Stimulated activated CD8-positive, alpha-beta memory T cell treated with anti-CD3 and anti-CD28 coated beads, Interleukin-2, amount 100 ng/mL, for 1 hour (primary cell): ENCODE measurements around the gene RUNX1.

Experiments
- DNase-seq, 2 donors: peaks; one replicate each; pipeline ENCODE4 v3.0.0-alpha.2; 2020; ENCODE audit warnings: low read depth in 2 of 2

RUNX1 gene

DNA sequence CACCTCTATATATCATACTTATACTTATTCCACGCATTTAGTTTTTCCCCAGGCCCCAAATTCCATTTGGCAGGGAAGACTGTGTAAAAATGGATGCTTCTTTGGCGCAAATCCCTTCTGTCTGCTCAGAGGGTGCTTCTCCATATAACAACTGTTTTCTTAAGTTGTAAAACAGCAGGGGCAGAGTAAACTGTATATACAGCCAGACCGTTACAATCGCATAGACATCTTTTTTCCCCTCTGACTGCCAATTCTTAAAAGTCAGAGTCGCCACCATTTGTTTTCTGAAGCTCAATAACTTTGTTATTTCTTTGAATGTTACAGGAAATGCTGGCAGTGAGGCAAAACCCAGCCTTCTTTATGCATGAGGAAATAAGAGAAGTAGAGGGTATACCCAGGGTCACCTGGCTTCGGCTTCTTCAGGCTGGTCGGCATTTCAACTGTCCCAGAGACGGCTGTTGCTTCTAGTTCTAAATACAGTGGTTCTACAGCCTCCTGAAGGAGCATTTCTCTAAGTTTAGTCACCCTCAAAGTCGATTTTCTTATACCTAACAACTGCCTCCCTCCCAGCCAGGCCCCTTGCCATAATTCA is 191.9 kb downstream of the RUNX1 start:
- DNase-seq, result no peak

DNA sequence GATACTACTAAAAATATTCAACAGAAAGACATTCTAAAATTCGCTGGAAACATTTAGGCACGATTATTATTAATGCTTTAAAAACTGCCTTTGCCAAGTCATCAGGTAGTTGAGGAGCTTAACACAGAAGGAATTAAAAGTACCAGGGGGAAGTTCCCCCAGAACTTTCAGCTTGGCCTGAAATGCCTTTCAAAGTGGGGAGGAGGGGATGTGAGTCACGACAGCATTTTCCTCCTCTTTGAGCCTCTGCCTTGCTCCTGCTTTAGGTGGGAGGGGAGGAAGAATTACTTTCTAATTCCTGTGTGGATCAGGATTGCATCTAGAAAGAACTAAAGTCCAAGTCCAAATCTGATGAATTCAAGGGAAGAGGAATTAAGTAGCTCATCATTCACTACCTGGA is 196.7 kb downstream of the RUNX1 start:
- DNase-seq, result no peak

DNA sequence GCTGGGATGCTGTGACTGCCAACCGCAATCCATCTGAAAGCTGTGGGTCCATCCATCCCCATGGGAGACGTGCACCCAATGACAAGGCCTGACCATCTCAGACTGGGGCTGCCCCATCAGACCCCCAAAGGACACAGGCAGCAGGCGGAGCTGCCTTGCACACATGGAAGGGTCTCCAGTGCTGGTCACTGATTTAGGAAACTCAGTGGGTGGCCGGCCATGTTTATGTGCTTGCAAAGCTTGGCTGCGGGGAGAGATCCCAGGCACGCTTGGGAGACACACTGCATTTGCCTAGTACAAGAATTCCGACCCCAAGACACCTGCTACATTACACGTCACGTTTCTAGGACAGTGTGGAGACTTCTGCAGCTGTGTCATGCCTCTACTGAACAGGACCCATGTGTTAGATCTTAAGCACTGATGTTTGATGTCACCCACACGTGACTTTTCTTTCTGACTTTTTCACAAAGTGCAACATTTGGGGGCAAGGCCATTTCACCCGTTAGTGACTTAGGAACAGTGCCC is 198.9 kb downstream of the RUNX1 start:
- DNase-seq, result no peak

- DNase-seq, result no peak
These were observed 202.4 kb downstream of the RUNX1 start for GRCh38 chr21:34846601-34847112.

GRCh38 chr21:34845521-34846451 is 203.3 kb downstream of the RUNX1 start:
- no peak for DNase-seq

DNA sequence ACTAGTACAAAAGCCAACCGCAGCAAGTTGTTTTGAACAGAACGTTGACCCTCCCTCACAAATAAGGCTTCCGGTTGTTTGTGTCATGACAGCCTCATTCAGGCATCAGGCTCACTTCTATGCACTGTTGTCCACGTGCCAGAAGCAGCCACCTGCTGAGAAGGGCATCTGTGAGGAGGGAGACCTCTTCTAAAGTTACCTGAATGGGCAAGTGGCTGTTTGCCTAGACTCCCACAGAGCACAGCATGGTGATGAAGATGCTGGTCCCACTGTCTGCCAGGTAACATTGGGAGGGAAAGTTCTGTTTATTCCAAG is 204.2 kb downstream of the RUNX1 start:
- DNase-seq, result no peak

GRCh38 chr21:34844013-34844923 is 204.8 kb downstream of the RUNX1 start:
- DNase-seq, result no peak

- no peak for DNase-seq
These were observed 205.5 kb downstream of the RUNX1 start for GRCh38 chr21:34843562-34843961.

GRCh38 chr21:34841154-34841553 is 207.9 kb downstream of the RUNX1 start:
- no peak for DNase-seq

- no peak for DNase-seq
These were observed 208.4 kb downstream of the RUNX1 start for GRCh38 chr21:34840693-34841092.

DNA sequence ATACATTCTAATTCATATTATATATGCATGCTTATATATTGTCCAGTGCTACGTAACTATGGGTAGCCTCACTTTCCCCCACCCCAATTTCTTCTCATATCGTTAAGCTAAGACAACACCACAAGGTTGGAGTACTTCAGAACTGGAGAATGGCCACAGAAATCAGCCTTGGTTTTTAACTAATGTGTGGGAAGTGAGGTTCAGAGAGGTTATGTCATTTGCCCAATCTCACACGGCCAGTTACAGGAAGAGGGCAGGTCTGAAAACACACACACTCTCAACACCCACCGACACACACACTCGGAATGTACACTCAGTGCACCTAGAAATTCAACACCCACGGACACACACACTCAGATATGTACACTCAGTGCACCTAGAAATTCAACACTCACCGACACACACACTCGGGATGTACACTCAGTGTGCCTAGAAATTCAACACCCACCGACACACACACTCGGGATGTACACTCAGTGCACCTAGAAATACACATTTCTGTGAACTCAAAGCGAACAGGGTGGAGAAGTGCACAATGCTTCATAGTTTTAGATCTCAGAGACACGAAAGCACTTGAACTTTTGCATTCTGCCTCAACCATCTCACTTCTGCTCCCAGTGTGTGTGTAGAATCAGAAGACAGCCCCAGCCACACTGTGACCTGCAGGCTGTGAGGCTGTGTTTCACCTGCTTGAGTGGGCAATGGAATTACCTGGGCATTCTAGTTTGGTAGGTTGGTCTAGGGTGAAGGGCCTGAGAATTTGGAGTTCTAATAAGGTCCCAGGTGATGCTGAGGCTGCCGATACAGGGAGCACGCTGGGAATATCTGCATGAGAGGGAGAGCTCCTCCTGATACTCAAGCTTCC is 209.9 kb downstream of the RUNX1 start:
- DNase-seq, result no peak

GRCh38 chr21:34836933-34837505 is 212.1 kb downstream of the RUNX1 start:
- DNase-seq, result no peak

- DNase-seq, result no peak
These were observed 212.8 kb downstream of the RUNX1 start for GRCh38 chr21:34836103-34836932.

DNA sequence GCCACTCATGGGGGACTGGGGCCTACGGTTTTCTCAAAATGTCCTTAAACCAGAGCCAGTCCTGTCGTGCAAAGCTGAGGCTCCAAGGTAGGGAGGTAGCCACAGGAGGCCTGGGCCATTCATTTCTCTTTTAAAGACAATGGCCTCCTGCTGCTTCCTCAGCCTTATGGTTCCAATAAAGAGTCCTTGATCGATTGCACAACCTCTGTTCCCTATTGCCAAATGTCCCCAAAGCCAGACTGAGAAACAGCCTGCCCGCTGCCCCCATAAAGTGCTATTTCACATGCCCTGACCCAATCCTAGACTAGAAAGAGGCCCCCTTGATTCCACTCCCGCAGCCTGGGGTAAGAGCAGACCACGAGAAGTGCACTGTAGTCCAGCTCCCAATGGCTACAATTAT is 213.6 kb downstream of the RUNX1 start:
- DNase-seq, result no peak

GRCh38 chr21:34834852-34835501 is 214.1 kb downstream of the RUNX1 start:
- DNase-seq, result no peak

GRCh38 chr21:34834290-34834689 is 214.8 kb downstream of the RUNX1 start:
- no peak for DNase-seq

DNA sequence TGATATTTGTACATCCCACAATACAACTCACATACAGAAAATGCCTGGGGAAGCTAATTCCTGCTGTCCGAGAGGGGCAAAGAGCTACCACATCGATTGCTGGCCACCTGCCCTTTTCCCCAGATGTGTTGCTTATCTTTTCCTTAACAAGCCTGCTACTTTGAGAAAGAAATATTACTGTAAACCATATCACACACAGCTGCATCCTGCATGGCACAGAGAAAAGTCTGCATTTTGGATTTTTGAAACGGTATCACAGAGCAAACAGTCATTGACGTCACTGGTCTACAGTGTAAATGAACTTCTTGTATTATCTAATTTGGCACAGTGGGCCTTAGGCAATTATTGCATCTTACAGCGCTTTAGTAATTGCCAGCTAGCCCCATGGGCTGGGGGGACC is 215.6 kb downstream of the RUNX1 start:
- DNase-seq, result no peak

DNA sequence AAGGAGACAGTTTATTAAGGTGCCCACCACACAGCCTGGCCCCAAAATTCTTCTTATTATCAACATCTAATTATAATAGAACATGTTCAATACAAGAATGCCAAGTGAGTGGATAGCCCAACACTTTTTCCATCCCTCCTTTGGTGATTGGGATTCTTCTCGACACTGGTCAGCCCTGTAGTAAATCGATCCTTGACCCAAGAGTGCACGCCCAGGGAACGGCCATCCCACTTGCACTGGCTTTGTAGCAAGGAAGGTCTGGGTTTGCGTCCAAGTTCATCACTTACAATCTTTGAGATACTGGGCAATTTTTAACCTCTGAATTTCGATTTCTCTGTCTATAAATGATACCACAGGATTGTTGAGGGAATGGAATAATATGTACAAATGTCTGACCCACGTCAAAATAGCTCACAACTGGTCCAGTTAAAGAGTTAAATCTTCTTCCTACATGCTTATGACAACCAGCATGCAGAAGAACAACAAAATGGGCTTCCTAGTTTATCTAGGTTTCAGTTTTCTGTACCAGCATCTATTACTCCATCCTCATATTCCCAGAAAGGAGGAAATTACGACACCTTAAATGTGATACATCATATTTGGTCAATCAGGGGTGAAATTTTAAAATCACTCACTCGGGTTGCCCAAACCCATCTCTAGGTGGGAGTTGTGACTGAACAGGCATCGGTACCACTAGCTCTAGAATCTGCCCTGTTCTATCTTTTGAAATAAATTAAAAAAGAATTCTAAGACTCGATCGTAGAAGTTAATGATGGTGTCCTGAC is 218.5 kb downstream of the RUNX1 start:
- DNase-seq, result no peak
